ENCODE data around the gene ARPC2. TPM values are rescaled to one million over a fixed set of nuclear protein-coding genes. Genes with fewer than 3 reads are reported as not detected.
A peak's percentile ranks its signal among the peaks of the same experiment; 100 is the strongest.

Gene ARPC2
- total RNA-seq, 4 donors from 2014 or later = 278 to 384 (median 348) TPM

GRCh38 chr2:218282173-218282991 is 65.4 kb downstream of the ARPC2 start:
- DNase-seq (ENCODE audit: low spot score) = no peak
- no peak for ATAC-seq (ENCODE audit: low FRiP score)
- no peak for TF ChIP-seq CTCF (IDR thresholded peaks at IDR 0.05)

- TF ChIP-seq CTCF (IDR thresholded peaks at IDR 0.05) = no peak
- no peak for DNase-seq (ENCODE audit: low spot score)
- peak; percentile 30 for ATAC-seq (ENCODE audit: low FRiP score)
Observed at GRCh38 chr2:218284106-218284811, 67.3 kb downstream of the ARPC2 start.

GRCh38 chr2:218285604-218286003 is 68.6 kb downstream of the ARPC2 start:
- ATAC-seq (ENCODE audit: low FRiP score) (peak; percentile 32), DNase-seq (ENCODE audit: low spot score) (no peak)
- TF ChIP-seq CTCF (IDR thresholded peaks at IDR 0.05) = no peak

- ATAC-seq (ENCODE audit: low FRiP score) (peak; percentile 84), DNase-seq (ENCODE audit: low spot score) (peak; percentile 87)
- no peak for TF ChIP-seq CTCF (IDR thresholded peaks at IDR 0.05)
Observed at GRCh38 chr2:218286570-218287459, 69.8 kb downstream of the ARPC2 start.

- ATAC-seq (ENCODE audit: low FRiP score) = peak; percentile 49
- DNase-seq (ENCODE audit: low spot score) = no peak
- TF ChIP-seq CTCF (IDR thresholded peaks at IDR 0.05) = no peak
Observed at GRCh38 chr2:218289639-218290315, 72.8 kb downstream of the ARPC2 start.

All from omental fat pad (tissue), 4 donors.